Fibroblast of peridontal ligament (primary cell): ENCODE data around the gene ACSM6.
"Not testable (repeated sequence)": the region's sequence is repeated elsewhere in the genome, so short reads cannot be mapped to it uniquely, and the experiment has no call there.

Source experiments
- DNase-seq: peaks from one replicate; pipeline ENCODE4 v3.0.0-alpha.2; 2010; ENCODE audit errors: extremely low read depth

ACSM6 gene

DNA sequence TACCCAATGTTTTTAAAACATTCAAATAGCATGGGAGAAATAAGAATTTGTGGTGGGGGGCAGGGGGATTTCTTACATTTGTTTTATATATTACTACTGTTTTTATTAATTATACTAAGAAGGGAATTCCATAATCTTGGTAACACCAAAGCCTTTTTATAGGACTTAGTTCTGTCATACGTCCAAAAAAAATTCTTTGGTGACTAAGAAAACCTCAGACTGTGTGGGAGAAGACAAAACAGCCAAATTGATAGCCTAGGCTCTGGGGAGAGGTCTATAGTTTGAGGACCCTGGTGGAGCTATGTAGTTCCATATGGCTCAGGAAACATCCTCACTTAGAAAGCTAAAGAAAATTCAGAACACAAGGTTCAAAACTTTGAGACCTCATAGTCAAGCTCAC, 23.4 kb downstream of the ACSM6 start:
- DNase-seq: peak; percentile 37

DNA sequence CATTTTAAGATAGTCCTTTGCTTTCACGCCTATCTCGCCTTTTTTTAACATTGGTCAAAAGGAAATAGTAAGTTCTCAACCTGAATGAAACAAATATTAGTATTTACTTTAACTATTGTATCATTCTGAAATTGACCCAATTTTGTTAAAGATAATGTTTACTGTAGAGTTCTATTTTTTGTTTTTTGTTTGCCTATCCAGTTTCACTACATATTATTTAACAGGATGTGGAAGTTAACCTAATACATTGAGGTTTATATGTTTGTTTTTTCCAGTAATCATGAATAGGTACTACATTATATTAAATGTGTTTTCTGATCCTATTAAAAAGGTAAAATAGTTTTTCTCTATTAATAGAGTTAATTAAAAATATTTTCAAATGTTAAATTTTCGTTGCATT, 26.5 kb downstream of the ACSM6 start:
- DNase-seq: no peak

DNA sequence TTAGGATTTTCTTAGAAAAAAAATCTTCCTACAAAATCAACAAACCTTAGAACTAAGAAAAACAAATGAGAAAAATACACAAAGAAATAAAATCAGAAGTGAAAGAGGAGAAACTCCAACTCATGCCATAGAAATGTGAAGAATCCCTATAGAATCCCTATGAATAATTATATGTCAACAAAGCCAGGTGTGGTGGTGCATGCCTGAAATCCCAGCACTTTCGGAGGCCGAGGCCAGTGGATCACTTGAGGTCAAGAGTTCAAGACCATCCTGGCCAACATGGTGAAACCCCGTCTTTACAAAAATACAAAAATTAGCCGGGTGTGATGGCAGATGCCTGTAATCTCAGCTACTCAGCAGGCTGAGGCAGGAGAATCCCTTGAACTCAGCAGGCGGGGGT, 27.1 kb downstream of the ACSM6 start:
- DNase-seq: peak; percentile 35

GRCh38 chr10:95225136-95225535, 31.1 kb downstream of the ACSM6 start:
- no peak for DNase-seq

GRCh38 chr10:95228934-95229723, 35.1 kb downstream of the ACSM6 start:
- not testable (repeated sequence) for DNase-seq

GRCh38 chr10:95229724-95230627, 35.9 kb downstream of the ACSM6 start:
- DNase-seq: peak; percentile 98

DNA sequence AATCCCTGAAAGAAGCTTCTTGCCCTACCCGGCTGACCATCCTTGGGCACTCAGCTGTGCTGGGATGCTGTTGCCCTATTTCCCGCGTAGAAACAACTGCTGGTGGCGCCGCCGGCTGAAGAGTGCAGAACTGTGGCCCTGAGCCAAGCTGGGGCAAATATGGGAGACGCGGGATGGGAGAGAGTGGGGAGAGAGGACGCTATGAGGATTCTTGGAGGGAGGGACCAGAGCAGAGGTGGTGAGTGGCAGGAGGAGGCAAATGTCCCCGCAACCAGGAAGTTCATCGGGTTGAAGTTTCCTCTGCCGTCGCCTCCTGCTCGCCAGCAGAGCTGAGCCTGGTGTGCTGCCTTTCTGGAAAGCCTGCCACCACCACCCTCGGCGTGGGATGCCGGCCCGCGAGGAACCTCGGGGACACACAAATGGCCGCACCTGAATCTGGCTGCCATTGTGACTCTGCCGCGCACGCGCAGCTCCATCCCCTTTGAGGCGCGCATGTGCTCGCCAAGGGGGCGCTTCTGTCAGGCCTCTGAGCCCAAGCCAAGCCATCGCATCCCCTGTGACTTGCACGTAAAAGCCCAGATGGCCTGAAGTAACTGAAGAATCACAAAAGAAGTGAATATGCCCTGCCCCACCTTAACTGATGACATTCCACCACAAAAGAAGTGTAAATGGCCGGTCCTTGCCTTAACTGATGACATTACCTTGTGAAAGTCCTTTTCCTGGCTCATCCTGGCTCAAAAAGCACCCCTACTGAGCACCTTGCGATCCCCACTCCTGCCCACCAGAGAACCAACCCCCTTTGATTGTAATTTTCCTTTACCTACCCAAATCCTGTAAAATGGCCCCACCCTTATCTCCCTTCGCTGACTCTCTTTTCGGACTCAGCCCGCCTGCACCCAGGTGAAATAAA, 36.9 kb downstream of the ACSM6 start:
- not testable (repeated sequence) for DNase-seq

GRCh38 chr10:95233377-95234034, 39.5 kb downstream of the ACSM6 start:
- DNase-seq: peak; percentile 29

GRCh38 chr10:95234951-95235350, 40.9 kb downstream of the ACSM6 start:
- no peak for DNase-seq

GRCh38 chr10:95235676-95236067, 41.6 kb downstream of the ACSM6 start:
- DNase-seq: no peak

- peak; percentile 81 for DNase-seq
Measured at GRCh38 chr10:95236068-95236903, 42.2 kb downstream of the ACSM6 start.

- no peak for DNase-seq
Measured at GRCh38 chr10:95237376-95238170, 43.5 kb downstream of the ACSM6 start.

DNA sequence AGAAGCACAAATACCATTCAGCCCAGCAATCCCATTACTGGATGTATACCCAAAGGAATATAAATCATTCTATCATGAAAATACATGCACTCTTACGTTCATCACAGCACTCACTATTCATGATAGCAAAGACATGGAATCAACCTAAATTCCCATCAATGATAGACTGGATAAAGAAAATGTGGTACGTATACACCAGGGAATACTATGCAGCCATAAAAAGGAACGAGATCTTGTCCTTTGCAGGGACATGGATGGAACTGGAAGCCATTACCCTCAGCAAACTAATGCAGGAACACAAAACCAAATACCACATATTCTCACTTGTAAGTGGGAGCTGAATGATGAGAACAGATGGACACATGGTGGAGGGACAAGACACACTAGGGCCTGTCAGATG, 46.1 kb downstream of the ACSM6 start:
- not testable (repeated sequence) for DNase-seq

GRCh38 chr10:95240811-95241210, 46.8 kb downstream of the ACSM6 start:
- DNase-seq: no peak

DNA sequence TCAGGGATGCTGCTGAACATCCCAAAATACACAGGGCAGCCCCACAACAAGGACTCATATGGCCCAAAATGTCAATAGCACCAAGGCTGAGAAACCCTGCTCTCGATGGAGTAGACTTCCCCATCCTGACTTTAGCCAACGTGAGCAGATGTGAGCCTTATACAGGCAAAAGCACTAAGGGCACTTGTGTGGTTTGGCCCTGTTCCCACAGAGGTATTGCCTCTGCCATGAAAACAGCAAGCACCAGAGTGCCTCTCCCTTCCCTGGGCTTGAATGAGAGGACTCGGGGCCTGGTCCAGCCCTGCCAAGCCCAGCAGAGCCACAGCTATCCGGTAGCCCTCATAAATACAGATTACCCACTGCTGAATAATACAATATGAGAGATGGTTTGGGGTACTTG, 47.5 kb downstream of the ACSM6 start:
- DNase-seq: no peak

DNA sequence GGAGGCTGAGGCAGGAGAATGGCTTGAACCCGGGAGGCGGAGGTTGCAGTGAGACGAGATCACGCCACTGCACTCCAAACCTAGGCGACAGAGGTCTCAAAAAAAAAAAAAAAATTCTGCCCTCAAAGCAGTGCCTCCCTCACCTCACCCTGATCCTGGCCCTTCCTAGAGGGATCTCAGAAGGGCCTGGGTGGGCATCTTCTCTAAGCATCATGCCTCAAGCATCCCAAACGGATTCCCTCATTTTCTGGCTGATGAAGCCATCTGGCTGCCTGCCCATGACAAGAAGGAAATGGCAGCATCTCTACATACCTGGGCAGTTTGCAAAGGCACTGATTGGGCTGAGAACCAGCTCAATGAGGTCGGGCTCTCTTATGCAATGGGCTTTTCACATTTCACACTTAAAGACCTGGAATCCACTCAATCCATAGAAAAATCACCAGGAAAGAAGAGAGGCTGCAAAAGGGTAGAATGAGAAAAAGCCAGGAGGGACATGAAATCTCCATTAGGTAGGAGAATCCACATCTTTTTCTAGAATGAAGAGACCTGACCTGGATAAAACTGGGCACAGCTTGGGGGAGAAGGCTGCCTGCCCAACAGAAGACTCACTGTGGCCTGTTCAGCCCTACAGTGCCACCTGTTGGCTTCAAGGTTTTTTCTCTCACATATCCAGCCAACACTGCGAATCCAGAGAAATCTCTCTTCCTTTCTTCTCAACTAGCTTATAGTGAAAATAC, 48.7 kb downstream of the ACSM6 start:
- DNase-seq: peak; percentile 77

GRCh38 chr10:95243318-95243617, 49.2 kb downstream of the ACSM6 start:
- DNase-seq: no peak

DNA sequence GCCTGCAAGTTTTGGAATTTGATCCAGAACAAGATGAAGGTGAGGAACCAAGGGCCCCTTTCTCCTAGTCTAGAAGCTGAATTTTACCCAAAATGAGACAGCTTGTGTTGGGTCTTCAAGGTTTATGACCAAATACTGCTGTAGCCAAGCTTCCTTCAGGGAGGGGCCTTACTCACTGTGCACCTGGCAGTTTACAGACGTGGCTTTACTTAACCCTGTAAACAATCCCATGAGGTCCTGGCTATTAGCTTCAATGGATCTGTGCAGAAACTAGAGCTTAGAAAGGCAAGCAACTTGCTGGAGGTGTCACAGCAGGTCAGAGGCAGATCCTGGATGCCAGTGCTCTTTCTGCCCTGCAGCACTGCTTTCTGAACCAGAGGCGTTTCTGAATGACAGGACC, 50.1 kb downstream of the ACSM6 start:
- DNase-seq: no peak

DNA sequence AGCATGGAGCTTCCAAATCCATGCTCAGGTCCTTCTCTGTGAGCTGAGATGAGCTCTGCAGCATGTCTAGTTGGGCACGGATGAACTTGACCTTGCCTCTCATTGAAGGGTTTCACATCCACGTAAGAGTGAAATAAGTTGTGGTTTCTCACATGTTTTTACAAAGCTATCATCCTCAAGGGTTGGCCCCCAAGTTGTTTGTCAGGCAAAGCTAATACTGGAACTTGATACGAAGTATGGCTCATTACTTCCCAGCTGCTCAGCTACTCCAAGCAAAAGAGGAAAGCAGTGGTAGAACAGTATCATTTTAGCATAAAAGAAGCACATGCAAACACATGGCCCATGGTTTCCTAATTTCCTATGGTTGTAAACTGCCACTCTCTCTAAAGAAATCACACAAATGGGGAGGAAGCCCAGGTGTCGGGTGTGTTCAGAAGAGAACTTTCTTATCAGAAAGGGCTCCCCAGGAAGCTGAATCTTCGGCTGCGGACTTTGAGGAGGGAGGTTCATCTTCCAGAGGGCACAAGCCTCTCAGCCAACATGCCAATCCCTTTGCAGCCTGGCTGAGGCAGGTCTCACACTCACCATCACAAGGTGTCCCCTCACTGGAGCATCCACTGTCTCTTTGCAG, 51.5 kb downstream of the ACSM6 start:
- no peak for DNase-seq
